ENCODE results near the gene EHD1. TPM values are rescaled to one million over a fixed set of nuclear protein-coding genes. Genes with fewer than 3 reads are reported as not detected.

The EHD1 gene
- total and polyA plus RNA-seq, 2 of the 8 experiments (the other 6 are each of a cell fraction or from before 2014, with no cell fraction given): 31.5 to 42.9 TPM

GRCh38 chr11:64852804-64853509, 25.5 kb downstream of the EHD1 start:
- Histone ChIP-seq H4K5ac (ENCODE audit: insufficient read length, low read depth, low read length) (no peak overlapping the region), H3K9me3 (ENCODE audit: insufficient read depth in 2 of 2, low read depth in 1 of 2, low read length in 1 of 2) (no peaks in the 10 kb centered on the region), H2BK20ac (ENCODE audit: low read length) (no peak overlapping the region), H3K79me2 (ENCODE audit: control insufficient read depth in 1 of 2, insufficient read depth in 2 of 2, low read length in 2 of 2) (no peaks in the 10 kb centered on the region), H3K4me2 (ENCODE audit: insufficient read depth in 1 of 2, low read depth in 2 of 2, low read length in 2 of 2) (no peak overlapping the region), H2BK120ac (replicated peaks; ENCODE audit: low read depth, low read length) (no peak overlapping the region), H3K9ac (replicated peaks in 1 of 4; ENCODE audit: extremely low read depth in 1 of 4, low read depth in 3 of 4, low read length in 3 of 4) (no peak overlapping the region), H3K18ac (ENCODE audit: extremely low read depth, low read length) (no peak overlapping the region), H4K8ac (ENCODE audit: extremely low read depth, insufficient read depth, low read length) (no peak overlapping the region), H2BK5ac (ENCODE audit: low read depth, low read length) (no peak overlapping the region), H3K79me1 (ENCODE audit: low read depth, low read length) (no peaks in the 10 kb centered on the region), H2AFZ (ENCODE audit: low read length) (no peak overlapping the region), H4K91ac (replicated peaks; ENCODE audit: insufficient read length, low read length) (no peak overlapping the region), H3K14ac (ENCODE audit: insufficient read length) (no peak overlapping the region), H2AK5ac (ENCODE audit: low read depth, low read length) (no peak overlapping the region), H3K36me3 (ENCODE audit: control insufficient read depth in 2 of 4, insufficient read depth in 4 of 4, low read length in 3 of 4) (peaks cover 0 to 5% (median 0%) of the 10 kb centered on the region in 4 experiments; a peak in 1 of 8 replicates), H3K4me1 (replicated peaks in 1 of 4; ENCODE audit: control insufficient read depth in 3 of 4, insufficient read depth in 4 of 4, low read length in 3 of 4) (peaks cover 0 to 17% (median 7%) of the 10 kb centered on the region in 4 experiments; a peak in 6 of 7 replicates), H3K4ac (replicated peaks; ENCODE audit: insufficient read length, low read depth, low read length) (no peak overlapping the region), H3K56ac (replicated peaks; ENCODE audit: insufficient read length, low read depth, low read length) (no peak overlapping the region), H3K27ac (ENCODE audit: low read depth, low read length) (no peak overlapping the region), H4K20me1 (replicated peaks in 1 of 2; ENCODE audit: control insufficient read depth in 1 of 2, insufficient read depth in 2 of 2, low read length in 2 of 2) (peaks cover 0 to 5% of the 10 kb centered on the region in 2 experiments), H2BK12ac (ENCODE audit: low read depth, low read length) (no peak overlapping the region), H3K23ac (ENCODE audit: insufficient read length) (no peak overlapping the region), H3K27me3 (replicated peaks in 1 of 4; ENCODE audit: control insufficient read depth in 3 of 4, extremely low read depth in 1 of 4, insufficient read depth in 3 of 4, low read length in 3 of 4) (no peaks in the 10 kb centered on the region), H2BK15ac (ENCODE audit: low read length) (no peak overlapping the region), H3K4me3 (ENCODE audit: extremely low read depth in 1 of 4, insufficient read depth in 2 of 4, low read depth in 3 of 4, low read length in 4 of 4) (no peak overlapping the region), H3K23me2 (ENCODE audit: low read depth, low read length) (no peaks in the 10 kb centered on the region)
- CTCF ChIA-PET (ENCODE audit: partially characterized antibody): interaction anchor here (1.1 to 32.3 kb wide), 5 partner anchors 10 to 95 kb away, joined by 3 to 1058 read pairs (median 12); partner anchors contain the start of genes EHD1 and GPHA2
- WGBS, 2 experiments (ENCODE audit: extremely low coverage in 1 of 2, insufficient coverage in 1 of 2, insufficient read length in 1 of 2, insufficient replicate concordance in 2 of 2, low coverage in 1 of 2, low lambda C conversion rate in 2 of 2, missing lambda C conversion rate in 1 of 2): 87% methylated on average over 21 of the region's 24 CpGs; no CpG with 5 or more reads in 1 of the 2 experiments
- DNase-seq (ENCODE audit: low read depth in 1 of 2, low spot score in 2 of 2) (no peak), FAIRE-seq (no peak)
- POLR2A ChIA-PET (ENCODE audit: partially characterized antibody): interaction anchor here (0.8 to 25.7 kb wide), 4 partner anchors 8 to 31 kb away, joined by 3 to 408 read pairs (median 4); partner anchors contain the start of gene EHD1
- no peak for TF ChIP-seq KDM5A (IDR thresholded peaks at IDR 0.05; ENCODE audit: low read length)
